IMR-90 (cell line): ENCODE results near the gene YJEFN3. TPM values are rescaled to one million over a fixed set of nuclear protein-coding genes. Genes with fewer than 3 reads are reported as not detected.

Experiments
- ATAC-seq: fragments of 200-7000 bp; cut with Tn5 transposase; 2 replicates; pipeline ENCODE4 v1.9.1; 2020; ENCODE audit warnings: low read depth, mild to moderate bottlenecking, moderate library complexity
- BruUV-seq: library from RNA; stranded (reverse); fragments of 400-500 nt; replicated peaks from 2 replicates; lab custom pipeline; 2021; lab: Mats Ljungman, UMichigan
- CTCF ChIA-PET: fragments of 300-600 bp; formaldehyde crosslinking; extraction: SDS; loops from one replicate; lab custom pipeline; 2021; ENCODE audit warnings: antibody characterized with exemption; lab: Yijun Ruan, JAX
- POLR2A ChIA-PET: fragments of 300-600 bp; sonication (Branson Sonifier 250); formaldehyde crosslinking; loops from one replicate; lab custom pipeline; 2022; ENCODE audit warnings: antibody characterized with exemption; ENCODE audit not compliant: unreplicated experiment; lab: Charles Lee
- DNase-seq: peaks from one replicate; pipeline ENCODE4 v3.0.0; 2013
- H2AFZ ChIP-seq: replicated peaks from 2 replicates; pipeline ENCODE3; 2013; ENCODE audit warnings: low read length, mild to moderate bottlenecking; ENCODE audit not compliant: poor library complexity
- H2AK5ac ChIP-seq: 2 replicates; pipeline ENCODE4 v1.6.1; 2013; ENCODE audit warnings: low read depth, low read length, inconsistent platforms
- H2AK9ac ChIP-seq: replicated peaks from 2 replicates; pipeline ENCODE3; 2013; ENCODE audit warnings: mild to moderate bottlenecking, low read depth, low read length, moderate library complexity; ENCODE audit not compliant: poor library complexity
- H2BK120ac ChIP-seq: 2 replicates; pipeline ENCODE4 v1.6.1; 2013; ENCODE audit warnings: low read depth, low read length, inconsistent platforms
- H2BK15ac ChIP-seq: 3 replicates; pipeline ENCODE4 v1.6.1; 2013; ENCODE audit warnings: low read depth, low read length, inconsistent platforms
- H2BK20ac ChIP-seq: 2 replicates; pipeline ENCODE4 v1.6.1; 2013; ENCODE audit warnings: low read depth, mild to moderate bottlenecking, inconsistent platforms, low read length, moderate library complexity
- H2BK5ac ChIP-seq: 2 replicates; pipeline ENCODE4 v1.6.1; 2013; ENCODE audit warnings: mild to moderate bottlenecking, low read depth, low read length, inconsistent platforms; ENCODE audit not compliant: poor library complexity, severe bottlenecking
- H3K14ac ChIP-seq: replicated peaks from 2 replicates; pipeline ENCODE4 v1.6.1; 2013; ENCODE audit warnings: low read depth, low read length, inconsistent platforms
- H3K18ac ChIP-seq: 2 replicates; pipeline ENCODE4 v1.6.1; 2013; ENCODE audit warnings: low read depth, low read length, control low read depth
- H3K23ac ChIP-seq: 2 replicates; pipeline ENCODE4 v1.6.1; 2013; ENCODE audit warnings: low read depth, low read length, inconsistent platforms
- H3K27ac ChIP-seq: 2 replicates; pipeline ENCODE4 v1.5.1; 2013; ENCODE audit warnings: mild to moderate bottlenecking, control low read depth, low read length; ENCODE audit not compliant: insufficient read depth
- H3K27me3 ChIP-seq: 2 replicates; pipeline ENCODE4 v1.6.1; 2013; ENCODE audit warnings: low read length; ENCODE audit not compliant: control insufficient read depth, insufficient read depth
- H3K36me3 ChIP-seq: 2 replicates; pipeline ENCODE4 v1.6.1; 2013; ENCODE audit warnings: low read length, mixed read lengths; ENCODE audit not compliant: control insufficient read depth, insufficient read depth
- H3K4ac ChIP-seq: 2 replicates; pipeline ENCODE4 v1.6.1; 2013; ENCODE audit warnings: low read depth, low read length, inconsistent platforms
- H3K4me1 ChIP-seq: 2 replicates; pipeline ENCODE4 v1.6.1; 2013; ENCODE audit warnings: low read length, mixed read lengths; ENCODE audit not compliant: control insufficient read depth, insufficient read depth
- H3K4me2 ChIP-seq: 2 replicates; pipeline ENCODE4 v1.6.1; 2013; ENCODE audit warnings: low read depth, mild to moderate bottlenecking, control low read depth, low read length, moderate library complexity
- H3K4me3 ChIP-seq: 2 replicates; pipeline ENCODE4 v1.5.1; 2013; ENCODE audit warnings: low read depth, mild to moderate bottlenecking, control low read depth, low read length, moderate library complexity; ENCODE audit not compliant: insufficient read depth
- H3K56ac ChIP-seq: 2 replicates; pipeline ENCODE4 v1.6.1; 2013; ENCODE audit warnings: low read length, inconsistent platforms; ENCODE audit not compliant: insufficient read depth; ENCODE audit errors: extremely low read depth
- H3K79me1 ChIP-seq, 2 experiments: 2 replicates each; pipeline ENCODE4 v1.6.1; 2013; ENCODE audit warnings: low read length in 2 of 2, inconsistent platforms in 1 of 2, low read depth in 1 of 2
- H3K9ac ChIP-seq: 2 replicates; pipeline ENCODE4 v1.6.1; 2013; ENCODE audit warnings: low read depth, low read length, control low read depth
- H3K9me1 ChIP-seq: 2 replicates; pipeline ENCODE4 v1.6.1; 2013; ENCODE audit warnings: low read length, inconsistent platforms; ENCODE audit not compliant: insufficient read depth
- H3K9me3 ChIP-seq: 2 replicates; pipeline ENCODE4 v1.6.1; 2013; ENCODE audit warnings: low read length; ENCODE audit not compliant: control insufficient read depth, insufficient read depth
- H4K20me1 ChIP-seq: 2 replicates; pipeline ENCODE4 v1.6.1; 2013; ENCODE audit warnings: low read length, inconsistent platforms; ENCODE audit not compliant: insufficient read depth
- H4K5ac ChIP-seq: 2 replicates; pipeline ENCODE4 v1.6.1; 2013; ENCODE audit warnings: mild to moderate bottlenecking, low read depth, low read length, control low read depth
- H4K8ac ChIP-seq, 2 experiments: 2 replicates each; pipeline ENCODE4 v1.6.1; 2013; ENCODE audit warnings: low read depth in 2 of 2, low read length in 2 of 2, control low read depth in 1 of 2, inconsistent platforms in 1 of 2
- H4K91ac ChIP-seq: 2 replicates; pipeline ENCODE4 v1.6.1; 2013; ENCODE audit warnings: low read depth, low read length, inconsistent platforms; ENCODE audit not compliant: insufficient read depth
- BHLHE40 ChIP-seq: fragments of 150-350 bp; IDR thresholded peaks from 2 replicates; pipeline ENCODE4 v1.6.1; 2016; ENCODE audit warnings: mild to moderate bottlenecking, low read depth, low read length
- CEBPB ChIP-seq: IDR thresholded peaks from 2 replicates; pipeline ENCODE4 v1.6.1; 2012; ENCODE audit warnings: low read depth, low read length, improper control_type of control experiment
- CHD1 ChIP-seq: IDR thresholded peaks from 2 replicates; pipeline ENCODE4 v1.6.1; 2012; ENCODE audit warnings: low read depth, low read length, improper control_type of control experiment
- FOS ChIP-seq: fragments of 150-350 bp; IDR thresholded peaks from 2 replicates; pipeline ENCODE4 v1.6.1; 2016; ENCODE audit warnings: low read depth, low read length
- MAZ ChIP-seq: IDR thresholded peaks from 2 replicates; pipeline ENCODE4 v1.6.1; 2012; ENCODE audit warnings: low read depth, mild to moderate bottlenecking, low read length, improper control_type of control experiment, moderate library complexity, borderline replicate concordance
- MXI1 ChIP-seq: IDR thresholded peaks from 2 replicates; pipeline ENCODE4 v1.6.1; 2012; ENCODE audit warnings: low read depth, mild to moderate bottlenecking, low read length, moderate library complexity, borderline replicate concordance
- NFE2L2 ChIP-seq: fragments of 150-350 bp; IDR thresholded peaks from 2 replicates; pipeline ENCODE4 v1.6.1; 2016; ENCODE audit warnings: low read depth, mild to moderate bottlenecking, low read length
- POLR2A ChIP-seq: IDR thresholded peaks from 2 replicates; pipeline ENCODE4 v1.6.1; 2012; ENCODE audit warnings: mild to moderate bottlenecking, low read depth, low read length
- RAD21 ChIP-seq: IDR thresholded peaks from 2 replicates; pipeline ENCODE4 v1.6.1; 2012; ENCODE audit warnings: low read length, improper control_type of control experiment
- RCOR1 ChIP-seq: IDR thresholded peaks from 2 replicates; pipeline ENCODE4 v1.6.1; 2012; ENCODE audit warnings: mild to moderate bottlenecking, low read length, improper control_type of control experiment; ENCODE audit not compliant: insufficient replicate concordance
- RFX5 ChIP-seq: IDR thresholded peaks from 2 replicates; pipeline ENCODE4 v1.8.0; 2012; ENCODE audit warnings: low read depth, mild to moderate bottlenecking, low read length, moderate library complexity
- SMC3 ChIP-seq: fragments of 150-350 bp; IDR thresholded peaks from 2 replicates; pipeline ENCODE4 v1.6.1; 2016; ENCODE audit warnings: low read depth, mild to moderate bottlenecking, antibody characterized with exemption, low read length, moderate library complexity
- WGBS, 2 experiments: methylation state at CpG; one replicate each; pipeline versions ENCODE4 v1.1.5 to v1.1.7; 2013; ENCODE audit warnings: missing lambda C conversion rate in 2 of 2; ENCODE audit not compliant: insufficient read length in 1 of 2; ENCODE audit errors: extremely low coverage in 2 of 2; 5-methylcytosine and 5-hydroxymethylcytosine counted together
- dilution Hi-C: fragments of 300-500 bp; cut with HindIII; formaldehyde crosslinking; loops from one replicate; pipeline ENCODE4 v1.14.3; 2018; ENCODE audit warnings: low sequenced_read_pairs; ENCODE audit not compliant: unreplicated experiment
- in situ Hi-C: fragments of 300-500 bp; cut with MboI; formaldehyde crosslinking; loops from 3 replicates; pipeline ENCODE4 v1.14.3; 2019; ENCODE audit warnings: low sequenced_read_pairs, inconsistent platforms, mixed read lengths
- intact Hi-C: fragments of 100-400 bp; cut with micrococcal nuclease; formaldehyde crosslinking; loops from 2 replicates; pipeline ENCODE4 v1.10.0; 2022
- polyA plus RNA-seq, 3 experiments: library from polyadenylated mRNA; depleted of rRNA; stranded (reverse); fragments of >200 nt; gene quantifications; 2 replicates each; pipeline ENCODE4 v1.2.3, GENCODE V29; 2012; ENCODE audit warnings: low replicate concordance in 1 of 3
- total RNA-seq: library from RNA; depleted of rRNA; stranded (reverse); fragments of >200 nt; gene quantifications from 2 replicates; pipeline ENCODE4 v1.2.3, GENCODE V29; 2012
- TF ChIP-seq, protein P1 (sequence below): fragments of 150-350 bp; IDR thresholded peaks from 2 replicates; pipeline ENCODE4 v1.6.1; 2017; ENCODE audit warnings: mild to moderate bottlenecking, antibody characterized with exemption, low read length, low read depth
- TF ChIP-seq, protein P2 (sequence below): fragments of 150-350 bp; IDR thresholded peaks from 2 replicates; pipeline ENCODE4 v1.6.1; 2016; ENCODE audit warnings: low read depth, mild to moderate bottlenecking, low read length, moderate library complexity, borderline replicate concordance
- TF ChIP-seq, protein P3 (sequence below): conservative IDR thresholded peaks from 2 replicates; pipeline ENCODE4 v1.5.1; 2012; ENCODE audit warnings: mild to moderate bottlenecking, low read depth, low read length, improper control_type of control experiment

Gene YJEFN3
- total and polyA plus RNA-seq, 2 of the 4 experiments (the other 2 are of a cell fraction) = 0.72 to 4.0 TPM

DNA sequence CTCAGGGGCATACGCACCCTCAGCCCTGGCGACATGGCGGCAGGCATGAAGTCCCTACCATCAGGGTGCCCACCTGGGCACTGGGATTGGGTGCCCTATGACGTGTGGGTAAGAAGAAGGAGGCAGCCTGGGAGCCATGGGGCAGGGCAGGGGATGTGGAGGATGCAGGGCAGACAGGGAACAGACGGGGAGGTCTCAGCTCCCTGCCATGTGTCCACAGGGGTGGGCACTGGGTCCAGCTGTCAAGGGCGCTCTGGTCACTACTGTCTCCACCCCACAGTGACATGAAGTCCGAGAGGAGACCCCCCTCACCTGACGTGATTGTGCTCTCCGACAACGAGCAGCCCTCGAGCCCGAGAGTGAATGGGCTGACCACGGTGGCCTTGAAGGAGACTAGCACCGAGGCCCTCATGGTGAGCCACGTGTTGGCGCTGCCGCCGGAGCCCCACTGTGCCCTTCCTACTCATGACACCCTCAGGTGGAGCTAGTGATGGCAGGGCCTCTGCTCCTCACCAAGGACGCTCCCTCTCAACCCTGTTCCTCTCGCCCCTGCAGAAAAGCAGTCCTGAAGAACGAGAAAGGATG, 36.6 kb upstream of the YJEFN3 start:
- CTCF ChIA-PET = interaction anchor here (0.6 kb wide), 1 partner anchor 322 kb away, joined by 5 read pairs; no protein-coding TSS in a partner anchor
- Histone ChIP-seq H3K4me3 (no peak overlapping the region), H3K4me1 (peaks cover 19% of the 10 kb centered on the region), H2AK9ac (no peak overlapping the region), H3K18ac (no peak overlapping the region), H3K23ac (no peak overlapping the region), H3K27me3 (no peaks in the 10 kb centered on the region), H4K20me1 (peaks cover 6% of the 10 kb centered on the region), H3K56ac (no peak overlapping the region), H3K27ac (no peak overlapping the region), H3K79me1 (peaks cover 20 to 74% of the 10 kb centered on the region in 2 experiments), H2BK5ac (no peak overlapping the region), H3K4me2 (no peak overlapping the region), H2BK15ac (no peak overlapping the region), H3K9ac (no peak overlapping the region), H3K9me1 (peaks cover 15% of the 10 kb centered on the region), H4K5ac (no peak overlapping the region), H4K91ac (no peak overlapping the region), H2AK5ac (no peak overlapping the region), H2BK20ac (no peak overlapping the region), H4K8ac (no peak overlapping the region), H3K36me3 (peaks cover 36% of the 10 kb centered on the region), H3K9me3 (no peaks in the 10 kb centered on the region), H3K14ac (no peak overlapping the region), H3K4ac (no peak overlapping the region), H2AFZ (no peak overlapping the region), H2BK120ac (no peak overlapping the region)
- TF ChIP-seq FOS (no peak), MAZ (no peak), BHLHE40 (no peak), RFX5 (no peak), POLR2A (no peak), MXI1 (no peak), RCOR1 (no peak), RAD21 (no peak), CHD1 (no peak), NFE2L2 (no peak), SMC3 (no peak), CEBPB (no peak)
- TF ChIP-seq, protein P1, sequence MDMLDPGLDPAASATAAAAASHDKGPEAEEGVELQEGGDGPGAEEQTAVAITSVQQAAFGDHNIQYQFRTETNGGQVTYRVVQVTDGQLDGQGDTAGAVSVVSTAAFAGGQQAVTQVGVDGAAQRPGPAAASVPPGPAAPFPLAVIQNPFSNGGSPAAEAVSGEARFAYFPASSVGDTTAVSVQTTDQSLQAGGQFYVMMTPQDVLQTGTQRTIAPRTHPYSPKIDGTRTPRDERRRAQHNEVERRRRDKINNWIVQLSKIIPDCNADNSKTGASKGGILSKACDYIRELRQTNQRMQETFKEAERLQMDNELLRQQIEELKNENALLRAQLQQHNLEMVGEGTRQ = no peak
- TF ChIP-seq, protein P2, sequence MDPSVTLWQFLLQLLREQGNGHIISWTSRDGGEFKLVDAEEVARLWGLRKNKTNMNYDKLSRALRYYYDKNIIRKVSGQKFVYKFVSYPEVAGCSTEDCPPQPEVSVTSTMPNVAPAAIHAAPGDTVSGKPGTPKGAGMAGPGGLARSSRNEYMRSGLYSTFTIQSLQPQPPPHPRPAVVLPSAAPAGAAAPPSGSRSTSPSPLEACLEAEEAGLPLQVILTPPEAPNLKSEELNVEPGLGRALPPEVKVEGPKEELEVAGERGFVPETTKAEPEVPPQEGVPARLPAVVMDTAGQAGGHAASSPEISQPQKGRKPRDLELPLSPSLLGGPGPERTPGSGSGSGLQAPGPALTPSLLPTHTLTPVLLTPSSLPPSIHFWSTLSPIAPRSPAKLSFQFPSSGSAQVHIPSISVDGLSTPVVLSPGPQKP = no peak
- TF ChIP-seq, protein P3, sequence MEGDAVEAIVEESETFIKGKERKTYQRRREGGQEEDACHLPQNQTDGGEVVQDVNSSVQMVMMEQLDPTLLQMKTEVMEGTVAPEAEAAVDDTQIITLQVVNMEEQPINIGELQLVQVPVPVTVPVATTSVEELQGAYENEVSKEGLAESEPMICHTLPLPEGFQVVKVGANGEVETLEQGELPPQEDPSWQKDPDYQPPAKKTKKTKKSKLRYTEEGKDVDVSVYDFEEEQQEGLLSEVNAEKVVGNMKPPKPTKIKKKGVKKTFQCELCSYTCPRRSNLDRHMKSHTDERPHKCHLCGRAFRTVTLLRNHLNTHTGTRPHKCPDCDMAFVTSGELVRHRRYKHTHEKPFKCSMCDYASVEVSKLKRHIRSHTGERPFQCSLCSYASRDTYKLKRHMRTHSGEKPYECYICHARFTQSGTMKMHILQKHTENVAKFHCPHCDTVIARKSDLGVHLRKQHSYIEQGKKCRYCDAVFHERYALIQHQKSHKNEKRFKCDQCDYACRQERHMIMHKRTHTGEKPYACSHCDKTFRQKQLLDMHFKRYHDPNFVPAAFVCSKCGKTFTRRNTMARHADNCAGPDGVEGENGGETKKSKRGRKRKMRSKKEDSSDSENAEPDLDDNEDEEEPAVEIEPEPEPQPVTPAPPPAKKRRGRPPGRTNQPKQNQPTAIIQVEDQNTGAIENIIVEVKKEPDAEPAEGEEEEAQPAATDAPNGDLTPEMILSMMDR = no peak
- intact Hi-C loops (no loop called here), in situ Hi-C loops (loop anchor here (5.0 kb wide), 1 partner anchor 125 kb away; no protein-coding TSS in a partner anchor), dilution Hi-C loops (no loop called here)
- POLR2A ChIA-PET = interaction anchor here (0.6 kb wide), 1 partner anchor 111 kb away, joined by 6 read pairs; no protein-coding TSS in a partner anchor
- no peak for DNase-seq
- WGBS, 2 experiments = 90% methylated on average over 2 of the region's 21 CpGs; no CpG with 5 or more reads in 1 of the 2 experiments
- BruUV-seq = no TSS peak
- ATAC-seq = no peak
